Spleen (tissue), 11 donors: ENCODE measurements around the gene RBM5. TPM values are rescaled to one million over a fixed set of nuclear protein-coding genes. Genes with fewer than 3 reads are reported as not detected.

Source experiments
- DNase-seq: peaks from one replicate; pipeline ENCODE4 v3.0.0-alpha.2; 2020
- H3K27ac ChIP-seq, 8 donors: fragments of 200-600 bp; sonication (generic) in 7 of 8; 1 replicate in 4 of 8; 2 replicates in 4 of 8; pipeline versions ENCODE4 v1.5.0 to v1.8.0; 2016 to 2021; ENCODE audit warnings: inconsistent platforms in 4 of 8, mild to moderate bottlenecking in 4 of 8, moderate library complexity in 1 of 8
- H3K27me3 ChIP-seq, 7 donors: fragments of 200-600 bp; sonication (generic) in 6 of 7; replicated peaks in 1 of 7; 1 replicate in 4 of 7; 2 replicates in 3 of 7; pipeline versions ENCODE4 v1.5.0 to v1.8.0; 2016 to 2021; ENCODE audit warnings: inconsistent platforms in 3 of 7, mild to moderate bottlenecking in 1 of 7
- H3K36me3 ChIP-seq, 6 donors: fragments of 200-600 bp; sonication (generic) in 5 of 6; 1 replicate in 4 of 6; 2 replicates in 2 of 6; pipeline versions ENCODE4 v1.5.0 to v1.8.0; 2016 to 2021; ENCODE audit warnings: inconsistent platforms in 2 of 6
- H3K4me1 ChIP-seq, 6 donors: fragments of 200-600 bp; sonication (generic) in 5 of 6; 1 replicate in 3 of 6; 2 replicates in 3 of 6; pipeline versions ENCODE4 v1.5.0 to v1.8.0; 2016 to 2021; ENCODE audit warnings: inconsistent platforms in 3 of 6
- H3K4me3 ChIP-seq, 8 donors: fragments of 200-600 bp; sonication (generic) in 7 of 8; 1 replicate in 4 of 8; 2 replicates in 4 of 8; pipeline versions ENCODE4 v1.5.0 to v1.8.0; 2016 to 2021; ENCODE audit warnings: inconsistent platforms in 4 of 8, mild to moderate bottlenecking in 4 of 8, moderate library complexity in 2 of 8
- H3K9me3 ChIP-seq, 8 donors: fragments of 200-600 bp; sonication (generic) in 7 of 8; 1 replicate in 4 of 8; 2 replicates in 4 of 8; pipeline versions ENCODE4 v1.5.0 to v1.8.0; 2016 to 2021; ENCODE audit warnings: inconsistent platforms in 4 of 8
- CTCF ChIP-seq, 11 experiments: fragments of 200-600 bp in 7 of 11; fragments of 450-650 bp in 4 of 11; sonication (generic) in 4 of 11; IDR thresholded peaks in 8 of 11; conservative IDR thresholded peaks in 3 of 11; 1 replicate in 7 of 11; 2 replicates in 4 of 11; pipeline versions ENCODE4 v1.4.0 to v1.8.0; 2016 to 2021; ENCODE audit warnings: antibody characterized with exemption in 11 of 11, inconsistent platforms in 4 of 11, mild to moderate bottlenecking in 1 of 11
- POLR2A ChIP-seq, 3 donors: fragments of 450-650 bp; IDR thresholded peaks; one replicate each; pipeline ENCODE4 v1.5.1; 2017; ENCODE audit warnings: antibody characterized with exemption in 3 of 3, mild to moderate bottlenecking in 1 of 3
- POLR2AphosphoS5 ChIP-seq, 3 donors: sonication (generic); formaldehyde crosslinking; IDR thresholded peaks; one replicate each; pipeline ENCODE4 v1.5.1; 2017; ENCODE audit warnings: antibody characterized with exemption in 3 of 3
- WGBS, 5 donors: extraction: QIAGEN DNeasy Blood & Tissue Kit in 3 of 5; methylation state at CpG; one replicate each; pipeline versions ENCODE4 v1.1.5 to v1.1.7; 2013 to 2018; 5-methylcytosine and 5-hydroxymethylcytosine counted together
- intact Hi-C: fragments of 100-400 bp; cut with DNase I; formaldehyde crosslinking; loops from one replicate; pipeline ENCODE4 v1.15.0; 2023; ENCODE audit warnings: low total_unique reads
- polyA plus RNA-seq, 3 donors: library from polyadenylated mRNA; stranded (reverse); fragments of 200-250 nt; gene quantifications; one replicate each; pipeline ENCODE4 v1.2.1, GENCODE V29; 2013
- total RNA-seq, 7 donors: library from RNA; depleted of rRNA in 3 of 7; stranded (reverse); fragments of >200 nt in 3 of 7; fragmentation: NEBNext Ultra II Directional in 4 of 7; extraction: Animal tissue kit (Norgen Biotek cat#: 25700) in 4 of 7; gene quantifications; one replicate each; pipeline versions ENCODE4 v1.1.0 to v1.2.1, GENCODE V29; 2016 to 2021
- donor health status: healthy with polysubstance abuse.
- donor health status: DM: no; HTN: no; CAD: no; lungs with moderate emphysema.
- donor health status: DM: no; HTN: no; CAD: no.
- donor health status: Bipolar disorder and iron deficiency.
- donor health status: healthy.
- donor health status: DM: no; HTN: no; CAD: no.
- donor health status: DM: yes; HTN: yes; CAD: no.

Gene RBM5
- total and polyA plus RNA-seq, 10 donors: 79.2 to 381 (median 234) TPM

GRCh38 chr3:50124052-50124799, 35.5 kb downstream of the RBM5 start:
- Histone ChIP-seq H3K9me3 (no peaks in the 10 kb centered on the region), H3K4me1 (peaks cover 3 to 59% (median 31%) of the 10 kb centered on the region in 6 donors), H3K36me3 (peaks cover 0 to 44% (median 20%) of the 10 kb centered on the region in 6 donors), H3K27ac (no peak overlapping the region), H3K4me3 (no peak overlapping the region), H3K27me3 (no peaks in the 10 kb centered on the region)
- TF ChIP-seq POLR2AphosphoS5 (IDR thresholded peaks at IDR 0.05) (peak in 2 of 3 donors; percentile 57 to 60), CTCF (IDR thresholded peaks at IDR 0.05 in 8 of 11, conservative IDR thresholded peaks at IDR 0.05 in 3 of 11) (no peak)
- WGBS, 5 donors: 46 to 67% (median 62%) methylated on average over 13 to 15 of the region's 15 CpGs
- DNase-seq: peak; percentile 19
- intact Hi-C loops: loop anchor here (5.0 to 10.0 kb wide), 2 partner anchors 63 to 151 kb away; partner anchors contain the start of gene LSMEM2

DNA sequence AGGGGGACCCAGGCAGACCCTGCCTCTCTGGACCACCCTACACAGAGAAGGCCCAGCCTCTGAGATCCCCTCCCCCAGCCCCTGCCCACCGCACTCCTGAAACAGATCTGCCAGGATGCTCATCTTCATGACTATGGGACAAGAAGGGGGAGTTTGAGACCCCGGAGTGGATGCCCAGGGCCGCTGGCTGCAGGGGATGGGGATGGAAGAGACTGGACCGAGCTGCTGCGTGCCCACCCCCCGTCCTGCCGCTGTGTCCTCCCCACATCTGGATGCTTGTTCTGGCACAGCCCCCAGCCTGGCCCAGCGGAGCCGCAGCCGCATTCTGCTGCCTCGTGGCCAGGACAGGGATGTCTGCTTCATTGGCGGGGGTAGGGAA, 36.1 kb downstream of the RBM5 start:
- Histone ChIP-seq H3K4me1 (peaks cover 3 to 59% (median 31%) of the 10 kb centered on the region in 6 donors), H3K27me3 (no peaks in the 10 kb centered on the region), H3K4me3 (no peak overlapping the region), H3K36me3 (peaks cover 0 to 38% (median 15%) of the 10 kb centered on the region in 6 donors), H3K9me3 (no peaks in the 10 kb centered on the region), H3K27ac (no peak overlapping the region)
- intact Hi-C loops: loop anchor here (5.0 to 10.0 kb wide), 2 partner anchors 63 to 150 kb away; partner anchors contain the start of gene LSMEM2
- WGBS, 5 donors: 50 to 81% (median 74%) methylated on average over 8 to 12 of the region's 12 CpGs
- peak in 2 of 3 donors; percentile 29 to 81 for TF ChIP-seq POLR2AphosphoS5 (IDR thresholded peaks at IDR 0.05)
- no peak for TF ChIP-seq CTCF (IDR thresholded peaks at IDR 0.05 in 8 of 11, conservative IDR thresholded peaks at IDR 0.05 in 3 of 11)
- TF ChIP-seq POLR2A (IDR thresholded peaks at IDR 0.05): no peak
- DNase-seq: peak; percentile 67

GRCh38 chr3:50125541-50126286, 37.0 kb downstream of the RBM5 start:
- no peak for TF ChIP-seq CTCF (IDR thresholded peaks at IDR 0.05 in 8 of 11, conservative IDR thresholded peaks at IDR 0.05 in 3 of 11)
- TF ChIP-seq POLR2A (IDR thresholded peaks at IDR 0.05): no peak
- TF ChIP-seq POLR2AphosphoS5 (IDR thresholded peaks at IDR 0.05): no peak
- no peaks in the 10 kb centered on the region for H3K27me3 ChIP-seq
- intact Hi-C loops: loop anchor here (10.0 kb wide), 1 partner anchor 149 kb away; the partner anchor contains the start of gene LSMEM2
- 74 to 86% (median 79%) methylated on average over 8 to 9 of the region's 9 CpGs for WGBS, 5 donors
- no peaks in the 10 kb centered on the region for H3K9me3 ChIP-seq
- no peak overlapping the region for H3K4me3 ChIP-seq
- DNase-seq: peak; percentile 35
- peaks cover 3 to 59% (median 31%) of the 10 kb centered on the region in 6 donors for H3K4me1 ChIP-seq
- peaks cover 0 to 29% (median 6%) of the 10 kb centered on the region in 6 donors for H3K36me3 ChIP-seq
- H3K27ac ChIP-seq: no peak overlapping the region
